Suprapubic skin (tissue), 4 donors: ENCODE data around the gene EFR3B. TPM values are rescaled to one million over a fixed set of nuclear protein-coding genes. Genes with fewer than 3 reads are reported as not detected.

Source experiments
- DNase-seq, 2 donors: peaks; one replicate each; pipeline ENCODE4 v3.0.0-alpha.2; 2019; ENCODE audit warnings: low spot score in 2 of 2
- H3K27ac ChIP-seq: fragments of 200-600 bp; sonication (generic); one replicate; pipeline ENCODE4 v1.5.1; 2019
- H3K27me3 ChIP-seq: fragments of 200-600 bp; sonication (generic); one replicate; pipeline ENCODE4 v1.5.1; 2019
- H3K36me3 ChIP-seq: fragments of 200-600 bp; sonication (generic); one replicate; pipeline ENCODE4 v1.5.1; 2019
- H3K4me1 ChIP-seq: fragments of 200-600 bp; sonication (generic); one replicate; pipeline ENCODE4 v1.5.1; 2019
- H3K4me3 ChIP-seq: fragments of 200-600 bp; sonication (generic); one replicate; pipeline ENCODE4 v1.5.1; 2019; ENCODE audit warnings: mild to moderate bottlenecking
- H3K9me3 ChIP-seq: fragments of 200-600 bp; sonication (generic); one replicate; pipeline ENCODE4 v1.5.1; 2019
- EP300 ChIP-seq: sonication (generic); formaldehyde crosslinking; IDR thresholded peaks from one replicate; pipeline ENCODE4 v1.6.1; 2017; ENCODE audit warnings: antibody characterized with exemption
- POLR2A ChIP-seq, 2 donors: fragments of 450-650 bp; IDR thresholded peaks; one replicate each; pipeline ENCODE4 v1.6.1; 2017; ENCODE audit warnings: antibody characterized with exemption in 2 of 2, mild to moderate bottlenecking in 2 of 2, moderate library complexity in 2 of 2
- POLR2AphosphoS5 ChIP-seq, 3 donors: sonication (generic); formaldehyde crosslinking; IDR thresholded peaks; one replicate each; pipeline ENCODE4 v1.6.1; 2017; ENCODE audit warnings: antibody characterized with exemption in 3 of 3
- WGBS: methylation state at CpG from one replicate; pipeline ENCODE4 v1.1.5; 2018; 5-methylcytosine and 5-hydroxymethylcytosine counted together
- total RNA-seq, 4 donors: library from RNA; depleted of rRNA; stranded (reverse); fragments of >200 nt; gene quantifications; one replicate each; pipeline ENCODE4 v1.1.0, GENCODE V29; 2016
- TF ChIP-seq, protein P1 (sequence below), 2 donors: fragments of 200-600 bp in 1 of 2; fragments of 450-650 bp in 1 of 2; sonication (generic) in 1 of 2; IDR thresholded peaks; one replicate each; pipeline ENCODE4 v1.5.1; 2016 to 2019; ENCODE audit warnings: antibody characterized with exemption in 2 of 2, mild to moderate bottlenecking in 1 of 2, moderate library complexity in 1 of 2

The EFR3B gene
- total RNA-seq, 4 donors from 2014 or later: 0.79 to 1.5 (median 1.2) TPM

DNA sequence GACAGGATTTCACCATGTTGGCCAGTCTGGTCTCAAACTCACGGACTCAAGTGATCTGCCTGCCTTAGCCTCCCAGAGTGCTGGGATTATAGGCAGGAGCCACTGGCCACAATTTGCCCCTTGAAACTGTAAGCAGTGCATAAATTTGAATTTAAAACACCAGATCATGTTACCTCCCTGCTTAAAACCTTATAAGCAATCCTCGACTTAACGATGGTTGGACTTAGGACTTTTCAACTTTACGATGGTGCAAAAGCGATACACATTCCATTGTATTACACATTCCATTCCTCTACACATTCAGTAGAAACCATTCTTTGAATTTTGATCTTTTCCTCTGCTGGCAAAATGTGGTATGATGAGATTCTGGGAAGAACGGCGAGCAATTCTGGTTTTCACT, 23.2 kb upstream of the EFR3B start:
- Histone ChIP-seq H3K27me3 (no peaks in the 10 kb centered on the region), H3K4me1 (no peaks in the 10 kb centered on the region), H3K9me3 (no peaks in the 10 kb centered on the region), H3K4me3 (no peak overlapping the region), H3K36me3 (no peaks in the 10 kb centered on the region), H3K27ac (no peak overlapping the region)
- DNase-seq: no peak
- whole genome bisulfite sequencing: 90% methylated on average over 7 of the region's 7 CpGs
- TF ChIP-seq POLR2AphosphoS5 (IDR thresholded peaks at IDR 0.05): no peak
- TF ChIP-seq, protein P1, sequence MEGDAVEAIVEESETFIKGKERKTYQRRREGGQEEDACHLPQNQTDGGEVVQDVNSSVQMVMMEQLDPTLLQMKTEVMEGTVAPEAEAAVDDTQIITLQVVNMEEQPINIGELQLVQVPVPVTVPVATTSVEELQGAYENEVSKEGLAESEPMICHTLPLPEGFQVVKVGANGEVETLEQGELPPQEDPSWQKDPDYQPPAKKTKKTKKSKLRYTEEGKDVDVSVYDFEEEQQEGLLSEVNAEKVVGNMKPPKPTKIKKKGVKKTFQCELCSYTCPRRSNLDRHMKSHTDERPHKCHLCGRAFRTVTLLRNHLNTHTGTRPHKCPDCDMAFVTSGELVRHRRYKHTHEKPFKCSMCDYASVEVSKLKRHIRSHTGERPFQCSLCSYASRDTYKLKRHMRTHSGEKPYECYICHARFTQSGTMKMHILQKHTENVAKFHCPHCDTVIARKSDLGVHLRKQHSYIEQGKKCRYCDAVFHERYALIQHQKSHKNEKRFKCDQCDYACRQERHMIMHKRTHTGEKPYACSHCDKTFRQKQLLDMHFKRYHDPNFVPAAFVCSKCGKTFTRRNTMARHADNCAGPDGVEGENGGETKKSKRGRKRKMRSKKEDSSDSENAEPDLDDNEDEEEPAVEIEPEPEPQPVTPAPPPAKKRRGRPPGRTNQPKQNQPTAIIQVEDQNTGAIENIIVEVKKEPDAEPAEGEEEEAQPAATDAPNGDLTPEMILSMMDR (IDR thresholded peaks at IDR 0.05): no peak
- TF ChIP-seq POLR2A (IDR thresholded peaks at IDR 0.05): no peak
- no peak for TF ChIP-seq EP300

DNA sequence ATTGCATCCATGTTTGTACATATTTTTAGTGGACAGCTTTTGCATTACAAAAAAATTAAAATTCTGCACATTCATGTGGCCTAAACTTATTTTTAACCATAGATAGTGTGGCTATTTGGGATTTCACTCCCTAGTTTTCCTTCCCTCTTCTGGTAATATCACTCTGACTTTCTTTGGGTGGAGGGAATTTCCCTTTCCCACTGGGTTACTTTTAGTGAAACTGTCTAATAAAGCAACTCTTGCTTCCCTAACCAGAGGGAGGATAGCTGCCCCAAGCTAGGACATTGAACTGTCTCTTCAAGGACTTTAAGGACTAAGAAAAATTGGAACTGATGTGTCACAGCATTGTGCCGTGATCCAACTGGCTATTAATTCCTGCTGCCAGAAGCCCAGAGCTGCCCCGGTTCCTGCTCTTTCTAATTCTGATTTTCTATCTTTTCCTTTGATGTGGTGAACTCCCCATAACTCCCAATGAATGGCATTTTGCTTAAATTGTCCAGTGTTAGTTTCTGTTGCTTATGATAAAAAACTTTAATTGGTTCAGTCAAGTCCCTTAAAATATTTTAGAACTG, 20.0 kb upstream of the EFR3B start:
- TF ChIP-seq EP300 (no peak), POLR2A (IDR thresholded peaks at IDR 0.05) (no peak)
- Histone ChIP-seq H3K27me3 (peaks cover 5% of the 10 kb centered on the region), H3K36me3 (no peaks in the 10 kb centered on the region), H3K4me1 (no peaks in the 10 kb centered on the region), H3K27ac (no peak overlapping the region), H3K9me3 (no peaks in the 10 kb centered on the region), H3K4me3 (no peak overlapping the region)
- no peak for DNase-seq
- 75% methylated on average over 2 of the region's 2 CpGs for WGBS

GRCh38 chr2:25023333-25023732, 18.5 kb upstream of the EFR3B start:
- H3K27ac ChIP-seq: no peak overlapping the region
- no peak overlapping the region for H3K4me3 ChIP-seq
- H3K9me3 ChIP-seq: no peaks in the 10 kb centered on the region
- no peaks in the 10 kb centered on the region for H3K4me1 ChIP-seq
- DNase-seq: no peak
- H3K27me3 ChIP-seq: peaks cover 5% of the 10 kb centered on the region
- 59% methylated on average over 7 of the region's 7 CpGs for WGBS
- H3K36me3 ChIP-seq: no peaks in the 10 kb centered on the region
- TF ChIP-seq, protein P1 (IDR thresholded peaks at IDR 0.05): no peak
- no peak for TF ChIP-seq POLR2AphosphoS5 (IDR thresholded peaks at IDR 0.05)
- TF ChIP-seq EP300: no peak
- TF ChIP-seq POLR2A (IDR thresholded peaks at IDR 0.05): no peak

DNA sequence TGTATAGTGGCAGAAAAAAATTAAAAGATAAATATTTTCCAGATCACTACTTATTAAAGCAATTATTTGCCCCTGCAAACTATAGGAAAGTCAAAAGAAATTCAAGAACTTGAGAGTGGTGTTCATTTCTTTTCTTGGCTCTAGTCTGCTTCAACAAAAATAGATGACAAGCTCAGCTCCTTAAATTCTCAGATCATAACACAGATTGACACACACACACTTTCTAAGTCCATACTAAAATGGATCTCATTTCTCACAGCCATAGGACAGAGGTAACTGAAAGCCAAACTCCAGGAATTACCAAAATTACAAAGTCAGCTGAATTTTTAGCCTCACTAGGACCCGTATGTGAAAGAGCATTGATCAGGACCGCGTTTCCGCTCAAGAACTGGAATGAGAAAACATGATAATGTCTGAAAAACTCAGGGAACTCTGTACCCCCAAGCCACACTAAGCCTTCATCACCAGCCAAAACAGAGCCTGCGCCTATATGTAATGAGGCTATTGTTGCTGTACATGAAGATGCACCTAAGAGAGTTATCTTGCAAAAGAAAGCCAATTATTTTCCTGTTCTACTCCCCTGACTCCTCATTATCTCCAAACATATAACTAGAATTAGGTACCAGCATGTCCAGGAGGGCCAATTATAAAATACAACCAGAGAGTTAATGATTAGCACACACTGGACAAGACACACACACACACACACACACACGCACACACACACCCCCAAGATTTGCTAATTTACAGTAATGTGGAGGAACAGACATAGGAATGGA, 16.5 kb upstream of the EFR3B start:
- H3K4me1 ChIP-seq: no peaks in the 10 kb centered on the region
- H3K36me3 ChIP-seq: no peaks in the 10 kb centered on the region
- 85% methylated on average over 6 of the region's 6 CpGs for WGBS
- H3K9me3 ChIP-seq: no peaks in the 10 kb centered on the region
- DNase-seq: no peak
- peaks cover 5% of the 10 kb centered on the region for H3K27me3 ChIP-seq
- TF ChIP-seq, protein P1 (IDR thresholded peaks at IDR 0.05): no peak
- TF ChIP-seq POLR2AphosphoS5 (IDR thresholded peaks at IDR 0.05): no peak
- no peak overlapping the region for H3K4me3 ChIP-seq
- no peak overlapping the region for H3K27ac ChIP-seq

GRCh38 chr2:25026008-25026530, 15.8 kb upstream of the EFR3B start:
- Histone ChIP-seq H3K27ac (no peak overlapping the region), H3K36me3 (no peaks in the 10 kb centered on the region), H3K4me3 (no peak overlapping the region), H3K9me3 (no peaks in the 10 kb centered on the region), H3K27me3 (peaks cover 5% of the 10 kb centered on the region), H3K4me1 (no peaks in the 10 kb centered on the region)
- peak in 1 of 2 donors; percentile 5 for DNase-seq
- no peak for TF ChIP-seq EP300
- TF ChIP-seq POLR2AphosphoS5 (IDR thresholded peaks at IDR 0.05): no peak
- no peak for TF ChIP-seq POLR2A (IDR thresholded peaks at IDR 0.05)
- WGBS: 97% methylated on average over 9 of the region's 9 CpGs

DNA sequence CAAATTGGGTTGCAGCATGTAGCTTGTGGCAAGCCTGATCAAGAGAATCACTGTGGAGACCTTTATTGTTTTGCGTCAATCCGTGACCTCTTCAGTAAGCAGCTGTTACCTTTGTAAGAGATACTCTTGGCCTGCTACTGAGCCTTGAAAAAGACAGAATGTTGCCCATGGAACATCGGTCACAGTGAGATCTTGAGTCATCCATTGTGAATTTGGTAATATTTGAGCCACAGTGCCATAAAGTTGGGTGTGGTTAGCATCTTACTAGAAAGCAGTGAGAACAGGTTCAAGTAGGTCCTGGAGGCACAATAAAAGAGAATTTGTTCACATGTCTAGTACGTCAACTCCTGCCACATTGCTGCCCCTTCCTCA, 12.7 kb upstream of the EFR3B start:
- no peak overlapping the region for H3K4me3 ChIP-seq
- no peaks in the 10 kb centered on the region for H3K36me3 ChIP-seq
- H3K27ac ChIP-seq: no peak overlapping the region
- no peak for DNase-seq
- no peaks in the 10 kb centered on the region for H3K4me1 ChIP-seq
- WGBS: 67% methylated on average over 4 of the region's 4 CpGs
- H3K9me3 ChIP-seq: no peaks in the 10 kb centered on the region
- H3K27me3 ChIP-seq: peaks cover 3% of the 10 kb centered on the region
- TF ChIP-seq, protein P1 (IDR thresholded peaks at IDR 0.05): no peak
- TF ChIP-seq EP300 (no peak), POLR2AphosphoS5 (IDR thresholded peaks at IDR 0.05) (no peak), POLR2A (IDR thresholded peaks at IDR 0.05) (no peak)
